GM12878 (cell line): ENCODE data around the gene CHST8.

ENCODE experiments used
- CHD4 ChIP-seq: fragments of 200-600 bp; sonication (generic); IDR thresholded peaks from 2 replicates; pipeline ENCODE4 v1.6.1; 2016; ENCODE audit warnings: mild to moderate bottlenecking
- CTCF ChIP-seq, 3 experiments: IDR thresholded peaks in 2 of 3; conservative IDR thresholded peaks in 1 of 3; 2 replicates each; pipeline ENCODE4 v1.5.1; 2011; ENCODE audit warnings: low read depth in 3 of 3, low read length in 3 of 3, mild to moderate bottlenecking in 3 of 3, control low read depth in 2 of 3, moderate library complexity in 2 of 3, inconsistent platforms in 1 of 3, mixed read lengths in 1 of 3; ENCODE audit not compliant: control insufficient read depth in 2 of 3, insufficient read depth in 1 of 3; ENCODE audit errors: extremely low read depth in 1 of 3
- FOXK2 ChIP-seq: fragments of 450-650 bp; IDR thresholded peaks from 2 replicates; pipeline ENCODE4 v1.6.1; 2017; ENCODE audit warnings: mild to moderate bottlenecking, moderate library complexity
- FOXM1 ChIP-seq: IDR thresholded peaks from 2 replicates; pipeline ENCODE4 v1.6.1; 2012; ENCODE audit warnings: low read depth, mild to moderate bottlenecking, inconsistent platforms, low read length, moderate library complexity

GRCh38 chr19:33590224-33590623 lies 31.5 kb upstream of the CHST8 start:
- TF ChIP-seq CTCF (IDR thresholded peaks at IDR 0.05 in 2 of 3, conservative IDR thresholded peaks at IDR 0.05 in 1 of 3; ENCODE audit: control insufficient read depth in 2 of 3, extremely low read depth in 1 of 3, insufficient read depth in 1 of 3, low read depth in 3 of 3, low read length in 3 of 3) (no peak), FOXM1 (no peak), FOXK2 (no peak), CHD4 (no peak)
